Measurements from ENCODE around the gene IGFBP3.

The IGFBP3 gene

DNA sequence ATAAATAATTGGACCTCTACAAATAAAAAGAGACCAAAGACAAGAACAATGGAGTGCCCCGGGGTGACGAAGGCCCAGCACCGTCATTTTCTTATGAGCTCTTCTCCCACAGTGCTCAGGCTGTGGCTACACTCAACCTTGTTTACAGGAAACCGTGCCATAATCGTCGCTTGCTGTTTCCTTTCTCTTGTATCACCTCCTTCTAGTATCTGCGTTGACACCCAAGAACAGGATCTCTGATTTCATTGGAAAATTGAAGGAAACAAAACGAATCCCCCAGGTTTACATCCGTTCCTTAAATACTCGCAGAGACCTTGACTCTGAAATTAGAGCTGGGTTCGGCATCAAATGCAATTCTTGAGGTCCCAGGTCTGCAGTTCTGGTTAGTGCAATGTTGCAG lies 1.7 kb upstream of the IGFBP3 start:
- no peak for DNase-seq (ENCODE audit: low read depth)

DNA sequence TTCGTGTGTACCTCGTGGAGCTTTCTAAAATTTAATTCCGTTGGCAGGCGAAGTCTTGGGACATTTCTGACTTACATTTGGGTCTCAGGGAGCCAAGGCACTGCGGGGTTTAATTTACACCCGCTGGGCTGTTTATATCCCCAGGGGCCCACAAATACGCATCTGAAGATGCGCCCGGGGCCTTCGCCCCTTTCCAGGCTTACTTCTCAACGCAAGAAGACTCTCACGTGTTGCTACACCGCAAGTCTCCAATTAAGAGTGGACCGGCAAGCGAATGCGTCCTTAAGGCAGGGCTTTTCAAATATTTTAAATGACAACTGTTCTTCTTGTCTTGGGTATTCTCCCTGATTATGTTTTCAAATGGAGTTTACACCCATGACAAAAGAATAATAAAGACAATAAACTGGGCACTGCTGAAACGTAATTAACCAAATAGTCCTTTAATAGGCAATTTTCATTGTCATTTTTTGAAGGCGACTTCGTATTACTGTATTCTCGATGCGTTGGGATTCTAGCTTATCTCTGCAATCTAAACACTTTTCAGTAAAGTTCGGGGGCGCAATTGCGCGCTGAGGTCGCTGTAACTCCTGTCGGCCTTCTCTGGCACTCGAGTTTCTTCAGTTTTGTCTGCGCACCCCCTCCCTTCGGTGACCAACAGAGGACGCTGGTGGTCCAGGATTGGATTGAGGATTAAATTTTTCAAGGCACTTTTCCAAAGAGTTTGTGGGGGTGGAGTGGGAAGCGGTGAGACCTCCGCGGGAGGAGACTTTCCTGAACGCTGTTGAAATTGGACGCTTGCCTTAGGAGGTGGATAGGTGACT lies 837 bp upstream of the IGFBP3 start:
- DNase-seq (ENCODE audit: low read depth): no peak

DNA sequence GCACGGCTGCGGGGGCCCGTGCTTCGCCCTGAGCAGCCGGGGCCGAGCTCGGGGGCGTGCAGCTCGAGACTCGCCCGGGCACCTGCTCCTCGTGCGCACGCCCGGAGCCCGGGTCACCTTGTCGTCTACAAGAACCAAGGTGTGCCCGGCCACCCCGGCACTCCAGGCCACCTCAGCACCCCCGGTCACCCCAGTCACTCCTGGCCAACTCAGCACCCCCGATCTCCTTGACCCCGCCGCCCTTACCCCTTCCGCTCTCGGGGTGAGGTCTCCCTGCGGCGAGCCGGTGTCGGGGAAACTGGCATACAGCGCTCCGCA lies 268 bp upstream of the IGFBP3 start:
- no peak for DNase-seq (ENCODE audit: low read depth)

DNA sequence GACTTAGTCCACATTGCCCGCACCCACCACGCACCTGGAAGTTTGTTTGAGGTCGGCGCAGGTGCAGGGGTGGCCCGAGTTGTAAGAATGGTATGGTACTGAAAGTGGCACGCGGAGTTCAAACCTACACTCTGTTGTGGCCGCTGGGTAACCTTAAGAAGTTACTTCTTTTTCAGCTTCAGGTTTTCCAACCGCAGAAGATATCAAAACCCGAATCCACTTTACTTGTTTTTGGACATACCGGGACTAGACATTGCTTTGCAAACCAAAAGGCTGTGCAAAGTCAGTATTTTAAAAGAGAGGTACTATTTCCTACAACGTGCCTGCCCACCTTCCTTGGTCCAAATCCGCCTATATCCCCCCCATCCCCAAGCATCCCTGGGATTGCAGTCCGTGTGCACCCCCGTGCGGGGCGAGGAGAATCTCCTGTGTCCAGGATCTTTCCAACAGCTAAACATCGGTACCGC lies 1.0 kb downstream of the IGFBP3 start:
- DNase-seq (ENCODE audit: low read depth): no peak

DNA sequence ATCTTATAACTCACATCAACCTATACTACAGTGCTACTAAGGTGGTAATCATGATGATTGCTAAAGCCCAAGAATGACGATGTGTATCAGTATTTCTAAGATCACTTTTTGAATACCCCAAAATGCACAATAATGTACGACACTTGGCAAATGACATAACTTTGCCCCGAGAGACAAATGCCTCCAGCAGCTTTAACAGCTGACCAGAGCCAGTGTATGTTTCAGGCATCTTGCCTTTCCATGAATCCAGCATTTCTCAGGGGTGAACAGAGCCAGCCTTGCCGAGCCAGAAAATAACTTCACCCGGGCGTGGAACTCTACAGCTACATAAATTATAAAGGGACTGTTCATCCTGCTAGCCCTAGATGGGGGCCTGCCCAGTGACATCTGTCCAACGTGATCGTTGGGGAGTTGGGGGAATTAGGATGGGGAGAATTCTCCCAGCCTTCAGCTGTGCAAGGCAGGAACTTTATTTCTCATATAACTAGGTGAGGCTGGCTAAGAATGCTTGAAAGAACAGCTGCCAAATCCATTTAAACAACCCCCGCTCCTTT lies 1.8 kb downstream of the IGFBP3 start:
- DNase-seq (ENCODE audit: low read depth): no peak

DNA sequence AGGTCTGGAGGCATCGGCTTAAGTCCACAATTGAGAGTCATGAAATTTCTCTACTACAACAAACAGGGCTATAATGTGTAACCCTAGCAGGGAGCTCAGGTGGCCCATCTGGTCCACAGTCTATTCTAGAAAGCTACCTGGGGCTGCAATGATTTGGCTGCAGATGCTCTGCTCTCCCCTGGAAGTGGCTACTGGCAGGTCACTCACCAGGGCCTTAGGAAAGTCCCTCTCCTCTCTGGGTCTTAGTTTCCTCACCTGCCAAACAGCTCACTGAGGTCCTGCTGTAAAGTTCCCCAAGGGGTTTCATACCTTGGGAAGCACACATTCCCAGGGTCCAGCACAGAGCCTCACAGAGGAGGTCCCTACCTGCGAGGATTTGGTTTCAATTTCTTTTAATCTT lies 2.5 kb downstream of the IGFBP3 start:
- no peak for DNase-seq (ENCODE audit: low read depth)

DNA sequence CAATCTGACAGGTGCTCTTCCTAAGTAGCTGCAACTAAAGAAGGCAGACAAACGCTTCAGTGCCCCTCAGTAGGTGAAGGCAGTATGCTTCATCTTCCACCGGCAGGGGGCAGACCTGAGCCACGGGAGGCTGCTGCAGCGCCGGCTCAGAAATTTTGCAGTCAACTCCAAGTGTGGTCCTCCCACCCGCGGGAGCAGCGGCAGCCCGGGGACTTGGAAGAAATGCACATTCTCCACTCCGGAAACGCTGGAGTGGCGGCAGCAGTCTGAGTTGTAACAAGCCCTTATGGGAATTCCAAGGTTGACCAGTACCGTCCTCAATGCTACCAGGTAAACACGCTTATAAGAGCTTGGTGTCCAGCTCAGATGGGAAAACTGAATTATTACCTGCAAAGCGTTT lies 3.4 kb downstream of the IGFBP3 start:
- DNase-seq (ENCODE audit: low read depth): no peak

DNA sequence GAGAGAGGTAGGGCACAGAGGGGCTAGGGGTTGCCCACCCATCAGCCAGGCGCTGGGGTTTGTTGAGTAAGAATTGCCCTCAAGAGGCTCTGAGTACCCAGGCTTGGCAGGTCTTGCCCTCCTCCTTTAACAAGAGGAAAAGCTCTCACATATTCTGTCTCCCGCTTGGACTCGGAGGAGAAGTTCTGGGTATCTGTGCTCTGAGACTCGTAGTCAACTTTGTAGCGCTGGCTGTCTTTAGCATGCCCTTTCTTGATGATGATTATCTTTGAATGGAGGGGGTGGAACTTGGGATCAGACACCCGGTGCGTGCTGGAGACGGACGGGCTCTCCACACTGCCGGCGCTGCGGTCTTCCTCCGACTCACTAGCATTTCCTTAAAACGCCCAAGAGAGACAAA lies 4.0 kb downstream of the IGFBP3 start:
- no peak for DNase-seq (ENCODE audit: low read depth)

DNA sequence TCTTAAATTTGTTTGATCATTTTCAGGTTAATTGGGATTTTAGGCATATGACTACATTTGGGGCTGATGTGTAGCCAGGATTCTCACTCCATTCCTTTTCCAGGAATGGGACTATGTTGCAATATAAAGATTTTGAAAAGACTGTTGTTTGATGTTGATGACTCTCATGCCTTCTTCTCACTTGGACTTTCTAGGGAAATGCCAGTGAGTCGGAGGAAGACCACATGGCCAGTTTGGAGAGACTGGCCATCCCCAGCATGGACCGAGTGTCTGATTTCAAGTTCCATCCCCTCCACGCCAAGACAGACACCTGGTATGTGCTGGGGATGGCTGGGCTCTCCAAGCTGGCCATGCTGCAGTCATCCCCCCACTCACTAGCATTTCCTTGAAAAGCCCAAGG lies 5.5 kb downstream of the IGFBP3 start:
- no peak for DNase-seq (ENCODE audit: low read depth)

DNA sequence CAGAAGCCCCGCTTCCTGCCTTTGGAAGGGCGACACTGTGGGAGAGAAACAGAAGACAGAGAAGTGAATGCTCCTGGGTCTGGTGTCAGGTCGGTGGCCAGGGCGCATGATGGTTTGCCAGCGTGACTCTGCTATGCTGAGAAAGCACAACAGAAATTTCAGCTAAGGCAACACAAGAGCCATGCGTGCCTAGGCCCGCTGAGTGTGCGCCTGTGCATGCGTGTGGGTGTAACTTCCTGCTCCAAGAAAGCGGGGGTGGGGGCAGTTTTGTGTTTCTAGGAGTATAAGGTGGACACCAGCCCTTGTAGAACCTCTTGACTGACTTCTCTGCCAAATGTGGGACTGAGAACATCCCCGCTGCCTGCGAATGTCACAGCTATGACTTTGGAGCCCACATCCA lies 6.2 kb downstream of the IGFBP3 start:
- no peak for DNase-seq (ENCODE audit: low read depth)

DNA sequence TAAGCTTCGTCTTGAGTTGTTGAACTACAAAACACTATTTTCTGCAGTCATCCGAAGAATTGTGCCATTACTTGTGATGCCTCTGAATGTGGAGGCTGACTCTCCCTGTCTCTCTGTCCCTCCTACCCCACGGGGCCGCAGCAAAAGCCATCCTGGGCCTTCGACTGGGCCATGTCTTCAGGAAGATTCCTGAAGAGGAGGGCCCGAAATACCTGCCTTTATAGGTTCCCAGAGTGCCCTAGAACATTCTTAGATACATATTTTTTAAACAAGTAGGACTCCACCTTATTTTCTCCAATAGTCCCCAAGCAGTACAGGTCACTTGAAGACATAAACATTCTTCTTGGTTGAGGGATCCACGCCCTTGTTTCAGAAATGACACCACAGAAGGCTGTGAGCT lies 8.1 kb downstream of the IGFBP3 start:
- DNase-seq (ENCODE audit: low read depth): no peak

DNA sequence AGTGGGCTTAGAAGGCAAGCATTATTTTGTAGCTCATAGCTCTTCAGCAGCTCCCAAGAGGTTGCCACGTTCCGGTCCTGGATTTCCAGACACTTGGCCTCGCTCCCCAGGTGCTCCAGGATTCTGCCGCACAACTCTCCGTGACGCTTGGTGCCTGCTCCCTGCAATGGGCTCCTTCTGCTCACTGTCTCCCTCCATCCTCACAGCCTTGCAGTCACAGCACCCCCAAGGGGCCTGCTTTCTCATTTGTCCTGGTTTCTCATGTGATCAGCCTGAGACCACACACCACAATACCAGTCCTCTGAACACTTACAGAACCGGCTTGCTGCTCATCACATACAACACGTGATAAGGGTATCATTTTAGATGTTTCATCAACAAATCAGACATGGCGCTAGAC lies 9.8 kb downstream of the IGFBP3 start:
- no peak for DNase-seq (ENCODE audit: low read depth)

DNA sequence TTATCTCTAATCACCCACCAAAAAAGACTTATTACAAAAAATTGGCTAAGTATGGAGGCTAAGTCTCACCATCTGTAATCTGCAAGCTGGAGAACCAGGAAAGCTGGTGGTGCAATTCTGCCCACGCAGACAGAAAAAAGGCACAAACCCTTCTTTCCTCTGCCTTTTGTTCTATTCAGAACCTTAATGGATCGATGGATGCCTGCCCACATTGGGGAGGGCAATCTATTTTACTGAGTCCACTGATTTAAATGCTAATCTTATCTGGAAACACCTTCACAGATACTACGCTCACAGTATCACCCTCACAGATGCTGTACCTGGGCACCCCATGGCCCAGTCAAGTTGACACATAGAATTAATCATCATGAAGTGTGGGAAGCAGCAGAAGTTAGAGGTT lies 10.2 kb downstream of the IGFBP3 start:
- DNase-seq (ENCODE audit: low read depth): no peak

DNA sequence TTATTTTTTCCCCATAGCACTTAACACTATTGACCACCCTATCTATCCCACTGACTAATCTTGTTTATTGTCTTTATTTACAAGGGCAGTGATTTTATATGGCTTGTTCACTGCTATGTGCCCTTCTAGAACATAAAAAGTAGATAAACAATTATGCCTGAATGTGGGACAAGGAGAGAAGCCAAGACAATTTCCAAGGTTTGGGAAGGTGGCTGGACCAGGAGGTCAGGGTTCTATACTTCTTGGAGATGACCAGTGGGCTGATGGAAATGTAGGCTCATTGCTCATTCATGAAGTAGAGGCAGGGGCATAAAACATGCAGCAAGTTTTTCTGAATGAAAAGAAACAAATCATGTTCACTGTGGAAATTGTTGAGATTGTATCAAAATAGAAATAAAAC lies 11.5 kb downstream of the IGFBP3 start:
- no peak for DNase-seq (ENCODE audit: low read depth)

DNA sequence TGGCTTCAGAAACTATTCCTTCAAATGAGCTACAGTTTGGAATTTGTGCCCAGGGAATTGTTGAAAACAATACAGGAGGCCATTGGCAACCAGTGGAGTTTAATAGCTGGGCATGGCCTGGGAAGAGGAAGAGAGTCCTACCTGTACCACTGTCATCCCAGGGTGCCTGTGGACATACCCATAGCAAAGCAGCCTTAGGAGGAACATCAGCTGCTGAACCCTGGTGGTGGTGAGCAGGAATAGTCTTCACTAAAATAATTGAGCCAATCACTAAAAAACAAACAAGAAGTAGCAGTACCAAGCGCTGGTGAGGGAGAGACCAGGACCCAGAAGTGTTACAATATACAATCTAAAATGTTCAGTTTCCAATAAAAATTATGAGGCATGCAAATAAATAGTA lies 18.3 kb downstream of the IGFBP3 start:
- DNase-seq (ENCODE audit: low read depth): no peak

DNA sequence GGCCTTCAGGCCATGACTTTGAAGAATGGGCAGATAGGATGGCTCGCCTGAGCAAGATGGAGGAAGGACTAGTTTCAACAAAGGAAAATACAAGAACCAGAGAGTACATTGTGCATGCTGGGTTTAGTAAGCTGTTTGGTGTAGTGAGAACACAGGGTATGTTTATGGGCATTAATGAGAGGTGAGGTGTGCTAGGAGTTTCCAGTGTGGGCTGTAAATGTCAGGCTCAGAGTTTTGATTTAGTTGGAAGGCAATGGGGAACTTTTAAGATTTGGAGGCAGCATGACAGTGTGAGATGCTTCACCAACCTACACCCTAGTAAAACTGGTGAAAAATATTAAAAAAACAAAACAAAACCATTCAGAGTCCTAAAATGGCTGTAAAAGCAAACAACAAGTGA lies 19.5 kb downstream of the IGFBP3 start:
- DNase-seq (ENCODE audit: low read depth): no peak

DNA sequence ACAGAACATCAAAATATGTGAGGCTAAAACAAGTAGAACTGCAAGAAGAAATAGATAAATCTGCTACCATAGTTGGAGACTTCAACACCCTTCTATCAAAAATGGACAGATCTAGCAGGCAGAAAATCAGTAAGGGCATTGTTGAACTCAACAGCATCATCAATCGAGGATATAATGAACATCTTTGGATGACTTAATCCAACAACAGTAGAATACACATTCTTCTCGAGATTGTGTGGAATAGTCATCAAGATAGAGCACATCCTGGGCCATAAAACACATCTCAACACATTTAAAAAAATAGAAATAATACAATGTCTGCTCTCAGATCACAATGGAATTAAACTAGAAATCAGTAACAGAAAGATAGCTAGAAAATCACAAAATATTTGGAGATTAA lies 22.9 kb downstream of the IGFBP3 start:
- DNase-seq (ENCODE audit: low read depth): no peak

DNA sequence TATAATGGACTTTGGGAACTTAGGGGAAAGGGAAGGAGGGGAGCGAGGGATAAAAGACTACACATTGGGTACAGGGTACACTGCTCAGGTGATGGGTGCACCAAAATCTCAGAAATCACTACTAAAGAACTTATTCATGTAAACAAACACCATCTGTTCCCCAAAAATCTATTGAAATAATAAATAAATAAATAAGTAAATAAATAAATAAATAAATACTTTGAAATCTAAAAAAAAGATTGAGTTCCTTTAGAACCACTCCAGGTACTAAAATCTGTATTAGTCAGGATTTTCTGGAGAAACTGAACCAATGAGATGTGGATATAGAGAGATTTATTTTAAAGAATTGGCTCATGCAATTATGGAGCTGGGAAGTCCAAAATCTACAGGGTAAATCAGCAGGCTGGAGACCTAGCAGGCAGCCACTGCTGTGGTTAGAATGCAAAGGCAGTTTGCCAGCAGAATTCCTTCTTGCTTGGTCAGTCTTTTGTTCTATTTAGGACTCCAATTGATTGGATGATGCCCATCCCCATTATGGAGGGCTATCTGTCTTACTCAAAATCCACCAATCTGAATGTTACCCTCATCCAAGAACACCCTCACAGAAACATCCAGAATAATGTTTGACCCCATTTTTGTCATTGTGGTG lies 23.9 kb downstream of the IGFBP3 start:
- peak; percentile 62 for DNase-seq (ENCODE audit: low read depth)

DNA sequence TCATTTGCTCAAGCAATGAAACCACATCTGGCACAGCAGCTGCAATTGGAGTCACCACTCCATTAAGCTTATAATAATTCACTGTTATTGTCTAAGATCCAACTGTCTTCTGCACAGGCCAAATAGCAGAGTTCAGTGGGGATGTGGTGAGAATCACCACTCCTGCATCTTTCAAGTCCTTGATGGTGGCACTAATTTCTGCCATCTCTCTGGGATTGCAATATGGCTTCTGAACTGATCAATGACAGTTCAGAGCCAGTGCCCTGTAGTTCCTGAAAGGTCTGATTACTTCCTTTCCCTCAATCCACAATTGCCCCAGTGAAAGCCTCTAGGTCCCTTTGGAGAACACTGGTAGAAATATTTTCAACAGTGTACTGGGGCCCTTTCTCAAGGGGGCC lies 26.4 kb downstream of the IGFBP3 start:
- no peak for DNase-seq (ENCODE audit: low read depth)

DNA sequence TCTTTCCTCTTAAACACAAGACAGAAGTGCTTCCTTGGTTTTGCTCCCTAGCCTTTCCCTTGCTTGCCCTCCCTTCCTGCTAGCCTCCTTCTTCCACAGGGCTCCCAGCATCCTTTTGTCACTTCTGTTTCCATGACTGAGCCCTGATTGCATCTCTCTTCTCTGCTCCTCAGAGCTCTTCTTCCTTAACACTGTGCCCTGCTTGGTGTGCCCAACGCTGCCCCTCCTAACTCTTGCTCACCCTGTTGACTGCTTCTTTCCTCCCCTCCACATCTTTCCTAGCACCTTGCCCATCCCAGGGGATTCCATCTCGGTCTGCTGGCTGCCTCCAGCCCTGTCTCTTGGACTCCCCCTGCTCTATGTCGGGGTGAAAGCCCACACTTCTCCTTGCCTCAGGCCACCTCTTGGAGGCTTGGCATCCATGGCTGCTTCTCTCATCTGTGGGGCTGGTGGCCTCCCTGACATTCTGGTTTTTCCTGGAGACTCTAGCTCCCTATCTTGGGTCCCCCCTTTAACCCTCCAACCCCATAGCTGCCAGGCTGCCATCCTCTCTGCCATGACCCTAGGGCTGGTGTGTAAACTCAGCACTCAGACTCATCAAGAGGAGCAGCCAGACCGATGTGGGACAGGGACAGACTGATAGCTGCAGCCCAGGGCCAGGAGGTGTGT lies 26.9 kb downstream of the IGFBP3 start:
- no peak for DNase-seq (ENCODE audit: low read depth)

DNA sequence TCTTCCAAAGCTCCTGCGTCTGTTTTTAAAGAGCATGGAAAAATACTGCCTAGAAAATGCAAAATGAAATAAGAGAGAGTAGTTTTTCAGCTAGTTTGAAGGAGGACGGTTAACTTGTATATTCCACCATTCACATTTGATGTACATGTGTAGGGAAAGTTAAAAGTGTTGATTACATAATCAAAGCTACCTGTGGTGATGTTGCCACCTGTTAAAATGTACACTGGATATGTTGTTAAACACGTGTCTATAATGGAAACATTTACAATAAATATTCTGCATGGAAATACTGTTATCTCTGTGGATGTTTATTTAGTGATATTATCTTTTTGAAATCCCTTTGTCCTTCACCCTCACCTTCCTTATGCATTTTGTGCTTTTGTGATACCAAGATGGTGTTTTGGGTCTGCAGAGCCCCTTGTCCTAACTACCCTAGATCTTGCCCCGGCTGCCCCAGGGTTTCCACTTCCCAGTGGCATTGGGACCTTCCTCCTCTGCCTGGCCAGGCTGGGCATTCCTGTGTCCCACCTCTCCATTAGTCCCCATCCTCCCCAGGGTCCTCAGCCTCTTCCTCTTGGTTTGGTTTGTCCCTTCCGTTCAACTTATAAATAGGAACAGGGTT lies 27.6 kb downstream of the IGFBP3 start:
- no peak for DNase-seq (ENCODE audit: low read depth)

DNA sequence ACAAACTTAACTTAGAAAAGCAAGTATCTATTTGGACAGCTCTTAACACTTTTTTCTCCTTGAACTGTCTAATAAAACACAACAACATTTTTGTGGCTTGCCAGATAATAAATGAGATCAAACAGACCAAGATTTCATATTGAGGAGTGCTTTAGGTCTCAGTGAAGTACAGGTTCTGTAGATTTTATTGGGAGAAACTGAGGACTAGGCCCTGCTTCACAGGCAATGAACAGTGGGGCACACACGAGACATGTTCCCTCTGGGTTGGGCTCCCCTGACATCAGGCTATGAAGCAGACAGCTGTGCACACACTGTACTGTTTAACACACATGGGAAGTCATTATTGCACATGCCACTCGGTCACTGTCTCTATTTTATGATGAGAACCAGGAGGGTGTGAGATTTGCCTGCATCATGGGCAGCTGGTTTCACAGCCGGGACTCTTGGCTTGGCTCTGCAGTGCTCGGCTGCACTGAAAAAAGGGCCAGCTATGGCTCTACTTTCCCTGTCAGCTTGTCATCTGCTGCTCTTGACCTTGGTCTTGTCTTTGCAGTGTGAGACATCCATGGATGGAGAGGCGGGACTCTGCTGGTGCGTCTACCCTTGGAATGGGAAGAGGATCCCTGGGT lies 28.6 kb downstream of the IGFBP3 start:
- no peak for DNase-seq (ENCODE audit: low read depth)

All from GM04503 (cell line).